Amygdala (tissue), 56 donors: ENCODE results near the gene VPS37C.
"Not testable (repeated sequence)": the region's sequence is repeated elsewhere in the genome, so short reads cannot be mapped to it uniquely, and the experiment has no call there.

ENCODE experiments used
- DNase-seq, 56 donors: peaks; one replicate each; lab custom pipeline; 2025; lab: John Stamatoyannopoulos, UW

Gene VPS37C

GRCh38 chr11:61161190-61162091 lies at the start of gene VPS37C:
Gene VPS37C (minus strand): TSS chr11:61161426. CDS start chr11:61138829, 22,597 bp downstream.
- peak in 55 of 56 donors; percentile 42 to 98 (median 85) for DNase-seq

GRCh38 chr11:61210629-61211028 lies 49.4 kb upstream of the VPS37C start:
- not testable (repeated sequence) for DNase-seq

GRCh38 chr11:61207636-61208310 lies 46.5 kb upstream of the VPS37C start:
- not testable (repeated sequence) for DNase-seq

DNA sequence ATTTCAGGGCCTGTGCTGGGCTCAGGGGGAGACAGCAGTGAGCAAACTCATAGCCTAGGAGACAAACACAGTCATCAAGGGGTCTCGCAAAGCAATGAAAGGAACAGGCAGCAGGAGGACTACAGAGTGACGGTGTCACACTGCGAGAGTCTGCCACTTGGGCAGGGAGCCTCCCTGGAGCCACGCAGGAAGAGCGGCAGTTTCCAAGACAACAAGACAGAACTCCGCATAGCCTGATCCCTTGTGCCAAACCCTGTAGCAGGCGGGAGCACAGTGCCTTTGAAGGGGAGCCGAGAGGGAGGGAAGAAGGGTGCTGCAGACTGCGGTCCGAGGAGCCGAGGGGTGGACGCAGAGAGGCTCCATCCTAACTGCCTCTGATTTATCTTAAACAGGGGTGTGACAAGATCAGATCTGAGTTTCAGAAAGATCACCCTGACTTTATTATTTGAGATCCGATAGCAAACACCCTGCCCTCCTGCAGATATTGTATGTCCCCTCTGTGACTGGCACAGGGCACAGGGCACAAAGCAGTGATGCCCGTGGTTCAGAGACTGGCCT lies 43.4 kb upstream of the VPS37C start:
- DNase-seq, result peak in 7 of 56 donors; percentile 2 to 14 (median 6)

DNA sequence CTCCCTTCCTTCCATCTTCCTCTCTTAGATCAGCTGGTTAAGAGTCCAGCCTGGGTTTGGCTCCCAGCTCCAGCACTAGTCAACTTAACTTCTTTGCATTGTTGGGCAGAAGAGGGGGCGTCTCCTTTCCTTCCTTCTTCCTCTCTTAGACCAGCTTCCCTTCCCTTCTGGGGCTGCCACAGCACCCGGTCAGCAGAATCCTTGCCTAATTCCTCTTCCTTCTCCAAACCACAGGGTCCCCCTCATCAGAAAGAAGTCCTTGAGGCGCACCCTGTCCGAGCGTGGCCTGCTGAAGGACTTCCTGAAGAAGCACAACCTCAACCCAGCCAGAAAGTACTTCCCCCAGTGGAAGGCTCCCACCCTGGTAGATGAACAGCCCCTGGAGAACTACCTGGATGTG lies 42.6 kb upstream of the VPS37C start:
- DNase-seq, result not testable (repeated sequence)

- DNase-seq, result not testable (repeated sequence)
Observed at GRCh38 chr11:61202950-61203746, 41.9 kb upstream of the VPS37C start, which contains the start of gene PGA3. Gene PGA3 (plus strand): TSS chr11:61203515. CDS start chr11:61203565, 50 bp downstream.

- no peak for DNase-seq
Observed at GRCh38 chr11:61201476-61201875, 40.2 kb upstream of the VPS37C start.

DNA sequence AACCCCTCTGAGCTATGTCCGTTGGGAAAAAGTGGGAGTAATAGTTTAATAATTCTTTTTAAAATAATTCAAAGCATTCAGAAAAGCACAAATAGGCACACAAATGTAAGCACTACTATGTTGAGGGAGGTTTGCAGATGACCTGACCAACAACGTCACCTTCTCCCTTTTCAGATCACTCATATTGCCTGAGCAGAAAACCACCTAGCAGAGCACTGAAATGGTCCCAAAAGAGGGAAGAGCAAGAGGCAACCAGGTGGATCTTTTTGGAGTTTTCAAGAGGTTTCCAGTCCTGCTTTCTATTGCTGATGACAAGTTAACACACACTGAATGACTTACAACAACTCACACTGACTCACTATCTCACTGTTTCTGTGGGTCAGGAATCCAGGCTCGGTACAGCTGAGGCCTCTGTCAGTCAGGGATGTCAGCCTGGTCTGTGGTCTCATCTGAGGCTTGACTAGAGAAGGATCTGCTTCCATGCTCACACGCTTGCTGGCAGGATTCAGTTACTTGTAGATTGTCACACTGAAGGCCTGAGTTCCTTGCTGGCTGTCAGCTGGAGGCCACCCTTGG lies 37.8 kb upstream of the VPS37C start:
- no peak for DNase-seq

GRCh38 chr11:61198361-61198760 lies 37.1 kb upstream of the VPS37C start:
- no peak for DNase-seq

DNA sequence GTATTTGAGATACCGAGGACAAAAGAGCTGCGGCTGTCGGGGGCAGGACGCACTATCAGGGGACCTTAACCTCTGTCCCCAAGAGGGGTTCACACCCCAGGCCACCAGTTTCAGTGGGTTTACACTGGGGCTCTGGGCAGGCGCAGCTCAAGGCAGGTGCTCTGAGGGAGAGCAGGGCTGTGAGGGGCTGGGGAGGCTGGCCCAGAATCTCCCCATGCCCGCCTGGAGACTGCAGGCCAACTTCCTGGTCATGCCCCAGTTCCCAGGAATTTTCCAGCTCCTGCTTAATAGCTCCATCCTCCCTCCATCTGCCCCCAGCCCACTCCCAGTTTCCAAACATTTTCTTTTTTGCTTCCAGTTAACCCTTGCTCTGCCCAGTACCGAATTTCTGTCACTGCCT lies 34.5 kb upstream of the VPS37C start:
- DNase-seq, result no peak

DNA sequence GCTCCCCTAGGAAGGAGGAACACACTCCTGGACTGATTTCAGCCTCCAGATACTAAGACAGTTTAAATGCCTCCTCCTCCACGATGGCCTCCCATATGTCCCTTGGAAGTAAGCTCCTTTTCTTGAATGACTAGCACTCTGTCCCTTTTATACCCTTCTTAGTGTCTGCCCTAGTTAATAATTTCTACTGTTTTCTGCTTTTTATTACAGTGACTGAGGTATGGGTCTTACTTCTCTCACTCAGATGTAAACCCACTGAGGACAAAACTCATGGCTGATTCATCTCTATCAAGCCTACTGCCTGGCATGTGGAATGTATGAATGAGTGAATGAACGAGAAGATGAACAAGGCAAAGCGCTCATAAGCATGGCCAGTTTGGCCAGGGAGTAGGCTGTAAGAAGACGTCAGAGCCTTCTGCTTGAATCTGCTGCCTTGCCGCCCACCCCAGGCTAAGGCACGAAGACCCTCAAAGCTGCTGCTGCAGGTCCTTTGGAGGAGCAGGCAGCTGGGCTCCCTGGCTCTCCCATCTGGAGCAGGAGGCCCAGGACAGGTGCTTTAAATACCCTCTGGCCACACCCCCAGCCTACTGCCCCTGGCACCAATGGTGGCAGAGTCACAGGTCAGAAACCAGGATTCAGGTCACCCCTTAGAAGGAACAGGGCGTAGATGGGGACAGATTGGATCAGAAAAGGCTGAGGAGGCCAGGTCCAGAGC lies 33.9 kb upstream of the VPS37C start:
- no peak for DNase-seq

DNA sequence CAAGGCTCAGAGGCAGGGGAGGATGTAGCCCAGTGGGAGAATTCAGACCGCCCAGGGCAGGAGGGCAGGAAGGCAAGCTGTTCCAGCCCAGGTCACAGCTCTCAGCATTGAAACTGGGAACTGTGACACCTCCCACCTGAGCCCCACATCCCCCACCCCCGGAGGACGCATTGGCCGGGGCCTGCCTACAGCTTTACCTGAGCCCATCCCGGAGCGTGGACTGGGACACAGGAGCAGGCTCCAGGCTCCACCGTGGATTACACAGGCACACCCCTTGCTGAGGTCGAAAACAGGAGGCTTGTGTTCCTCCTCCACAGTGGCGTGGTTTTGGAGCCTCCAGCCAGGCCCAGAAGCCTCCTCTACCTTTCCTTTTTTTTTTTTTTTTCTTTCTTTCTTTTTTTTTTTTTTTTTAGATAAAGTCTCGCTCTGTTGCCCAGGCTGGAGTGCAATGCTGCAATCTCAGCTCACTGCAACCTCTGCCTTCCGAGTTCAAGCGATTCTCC lies 33.0 kb upstream of the VPS37C start:
- DNase-seq, result no peak

DNA sequence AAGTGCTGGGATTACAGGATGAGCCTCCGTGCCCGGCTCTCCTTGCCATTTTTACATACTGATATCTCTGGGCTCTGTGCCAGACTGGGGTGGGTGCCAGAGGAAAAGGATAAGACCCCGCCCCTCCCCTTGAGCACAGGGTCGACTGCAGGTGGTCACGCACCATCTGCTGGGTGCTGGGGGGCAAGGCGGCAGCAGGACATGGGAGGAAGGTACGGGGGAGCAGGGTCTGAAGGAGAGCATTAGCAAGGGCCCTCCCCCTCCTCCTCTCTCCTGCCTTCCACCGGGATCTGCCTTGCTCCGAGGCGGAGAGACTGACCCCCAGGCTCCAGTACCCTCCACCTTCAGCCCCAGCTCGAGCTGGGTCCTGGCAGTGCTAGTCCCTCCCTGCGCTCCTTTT lies 32.4 kb upstream of the VPS37C start:
- DNase-seq, result no peak

DNA sequence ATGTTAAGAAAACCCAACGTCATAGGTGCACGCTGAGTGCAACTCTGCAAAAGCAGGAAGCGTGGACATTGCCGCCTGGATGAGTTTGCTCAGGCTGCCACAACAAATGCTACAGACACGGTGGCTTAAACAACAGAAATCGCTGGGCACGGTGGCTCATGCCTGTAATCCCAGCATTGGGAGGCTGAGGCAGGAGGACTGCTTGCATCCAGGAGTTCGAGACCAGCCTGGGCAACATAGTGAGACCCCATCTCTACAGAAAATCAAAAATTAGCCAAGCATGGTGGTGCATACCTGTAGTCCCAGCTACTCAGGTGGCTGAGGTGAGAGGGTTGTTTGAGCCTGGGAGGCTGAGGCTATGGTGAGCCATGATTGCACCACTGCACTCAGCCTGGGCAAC lies 28.7 kb upstream of the VPS37C start:
- no peak for DNase-seq

DNA sequence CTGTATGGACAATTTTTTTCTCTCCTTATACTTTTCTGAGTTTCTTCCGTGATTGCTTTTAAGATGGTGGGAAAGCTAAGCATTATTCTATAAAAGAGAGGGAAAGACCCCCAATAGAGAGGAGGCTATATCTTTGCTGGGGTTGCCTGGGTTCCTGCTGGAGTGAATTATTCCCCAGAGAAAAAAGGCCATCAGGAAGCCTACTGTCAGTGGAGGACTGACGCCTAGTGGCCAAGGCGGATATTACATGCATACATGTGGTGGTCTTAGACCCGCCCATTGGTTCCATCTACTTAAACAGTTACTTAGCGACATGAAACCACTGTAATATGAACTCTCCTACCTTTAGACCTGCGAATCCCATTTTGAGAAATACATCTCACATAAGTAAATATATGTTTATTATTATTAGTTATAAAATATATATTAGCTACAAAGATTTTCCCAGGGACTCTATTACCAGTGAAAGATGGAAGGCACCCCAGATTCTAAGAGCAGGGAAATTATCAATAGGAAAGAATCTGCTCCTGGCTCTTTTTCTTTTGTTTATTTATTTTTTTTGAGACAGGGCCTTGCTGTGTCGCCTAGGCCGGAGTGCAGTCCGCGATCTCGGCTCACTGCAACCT lies 26.4 kb upstream of the VPS37C start:
- peak in 35 of 56 donors; percentile 2 to 86 (median 33) for DNase-seq

DNA sequence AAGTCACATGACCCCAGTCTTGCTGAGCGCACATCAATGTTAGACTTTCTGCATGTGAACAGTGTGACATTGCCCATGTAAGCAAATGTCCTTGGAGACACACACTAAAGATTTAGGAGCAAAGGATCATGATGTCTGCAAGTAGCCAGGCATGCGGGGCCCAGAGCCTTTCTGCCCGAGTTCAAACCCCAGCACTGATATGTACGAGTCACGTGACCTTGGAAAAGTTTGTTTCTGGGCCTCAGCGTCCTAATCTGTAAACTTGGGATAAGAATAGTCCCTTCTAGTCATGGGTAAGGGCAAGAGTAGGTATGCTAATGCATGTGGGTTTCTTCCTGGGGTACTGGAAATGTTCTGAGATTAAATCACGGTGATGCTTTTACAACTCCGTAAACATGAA lies 25.3 kb upstream of the VPS37C start:
- no peak for DNase-seq

DNA sequence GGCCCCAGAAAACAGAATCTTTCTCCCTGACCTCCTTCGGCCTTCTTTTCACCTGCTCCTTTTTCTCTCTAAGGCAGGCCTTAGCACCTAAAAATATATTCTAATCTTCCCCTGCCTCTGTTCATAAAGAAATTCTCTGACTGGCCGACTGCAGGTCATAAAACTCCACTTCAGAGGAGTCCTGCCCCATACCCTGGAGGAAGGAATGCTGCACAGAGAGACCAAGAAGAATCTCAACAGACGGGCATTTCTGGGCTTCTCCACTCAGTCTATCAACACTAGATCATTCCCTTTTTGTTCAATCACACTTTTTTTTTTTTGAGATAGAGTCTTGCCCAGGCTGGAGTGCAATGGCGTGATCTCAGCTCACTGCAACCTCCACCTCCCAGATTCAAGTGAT lies 22.4 kb upstream of the VPS37C start:
- DNase-seq, result no peak

DNA sequence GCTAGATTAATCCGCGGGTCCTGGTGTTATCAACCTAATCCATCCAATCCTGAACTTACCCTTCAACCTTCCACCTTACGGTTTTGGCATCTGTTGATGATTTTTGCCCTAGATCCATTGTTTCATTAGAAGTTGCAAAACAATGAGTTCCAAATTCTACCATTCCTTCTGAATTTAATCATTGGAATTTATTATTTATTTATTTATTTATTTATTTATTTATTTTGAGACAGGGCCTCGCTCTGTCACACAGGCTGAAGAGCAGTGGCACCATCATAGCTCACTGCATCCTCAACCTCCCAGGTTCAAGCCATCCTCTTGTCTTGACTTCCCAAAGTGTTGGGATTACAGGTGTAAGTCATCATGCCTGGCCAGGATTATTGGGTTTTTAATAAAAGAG lies 20.3 kb upstream of the VPS37C start:
- no peak for DNase-seq

DNA sequence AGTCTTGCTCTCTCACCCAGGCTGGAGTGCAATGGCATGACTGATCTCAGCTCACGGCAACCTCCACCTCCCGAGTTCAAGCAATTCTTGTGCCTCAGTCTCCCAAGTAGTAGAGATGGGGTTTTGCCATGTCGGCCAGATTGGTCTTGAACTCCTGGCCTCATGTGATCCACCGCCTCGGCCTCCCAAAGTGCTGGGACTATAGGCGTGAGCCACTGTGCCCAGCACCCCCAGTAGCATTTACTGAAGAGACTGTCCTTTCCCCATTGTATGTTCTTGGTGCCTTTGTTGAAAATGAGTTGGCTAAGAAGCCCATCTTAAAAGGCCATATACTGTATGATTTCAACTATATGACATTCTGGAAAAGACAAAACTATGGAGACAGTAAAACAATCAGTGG lies 19.0 kb upstream of the VPS37C start:
- not testable (repeated sequence) for DNase-seq
